ENCODE results near the gene GOLGA2.
"Not testable (repeated sequence)": the region's sequence is repeated elsewhere in the genome, so short reads cannot be mapped to it uniquely, and the experiment has no call there.

The GOLGA2 gene

DNA sequence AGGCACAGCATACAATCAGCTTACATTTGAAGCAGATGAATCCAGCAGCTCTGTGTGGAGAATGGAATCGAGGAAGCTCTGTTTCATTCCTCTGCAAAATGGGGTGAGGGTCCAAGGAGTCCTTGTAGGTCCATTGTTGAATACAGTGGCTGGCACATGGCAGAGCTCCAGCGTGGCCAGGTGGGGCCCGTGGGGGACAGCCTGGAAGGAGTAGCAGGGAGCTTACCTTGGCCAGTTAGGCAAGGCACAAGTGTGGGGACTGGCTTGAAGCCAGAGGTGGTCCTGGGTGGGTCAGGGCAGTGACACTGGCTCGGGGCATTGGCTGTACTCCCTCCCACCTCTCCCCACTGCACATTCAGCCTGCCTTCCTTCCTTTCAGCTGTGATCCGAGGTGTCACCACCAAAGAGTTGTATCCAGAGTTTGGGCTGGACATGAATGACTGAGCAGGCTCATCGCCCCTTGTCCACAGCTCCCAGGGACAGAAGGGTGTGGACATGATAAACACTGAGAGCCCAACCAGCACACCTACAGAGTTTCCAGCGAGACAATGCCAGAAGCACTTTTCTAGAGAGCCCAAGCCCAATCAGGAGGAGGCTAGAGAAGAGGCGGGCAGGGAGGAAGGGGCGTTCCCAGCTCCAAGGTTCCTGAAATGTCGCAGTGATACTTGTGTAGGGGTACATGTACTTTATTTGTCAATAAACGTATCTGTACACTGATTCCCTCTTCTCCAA, 12.6 kb upstream of the GOLGA2 start:
- no peak for DNase-seq

- DNase-seq, result no peak
These were observed 10.6 kb upstream of the GOLGA2 start for GRCh38 chr9:128286440-128286839.

DNA sequence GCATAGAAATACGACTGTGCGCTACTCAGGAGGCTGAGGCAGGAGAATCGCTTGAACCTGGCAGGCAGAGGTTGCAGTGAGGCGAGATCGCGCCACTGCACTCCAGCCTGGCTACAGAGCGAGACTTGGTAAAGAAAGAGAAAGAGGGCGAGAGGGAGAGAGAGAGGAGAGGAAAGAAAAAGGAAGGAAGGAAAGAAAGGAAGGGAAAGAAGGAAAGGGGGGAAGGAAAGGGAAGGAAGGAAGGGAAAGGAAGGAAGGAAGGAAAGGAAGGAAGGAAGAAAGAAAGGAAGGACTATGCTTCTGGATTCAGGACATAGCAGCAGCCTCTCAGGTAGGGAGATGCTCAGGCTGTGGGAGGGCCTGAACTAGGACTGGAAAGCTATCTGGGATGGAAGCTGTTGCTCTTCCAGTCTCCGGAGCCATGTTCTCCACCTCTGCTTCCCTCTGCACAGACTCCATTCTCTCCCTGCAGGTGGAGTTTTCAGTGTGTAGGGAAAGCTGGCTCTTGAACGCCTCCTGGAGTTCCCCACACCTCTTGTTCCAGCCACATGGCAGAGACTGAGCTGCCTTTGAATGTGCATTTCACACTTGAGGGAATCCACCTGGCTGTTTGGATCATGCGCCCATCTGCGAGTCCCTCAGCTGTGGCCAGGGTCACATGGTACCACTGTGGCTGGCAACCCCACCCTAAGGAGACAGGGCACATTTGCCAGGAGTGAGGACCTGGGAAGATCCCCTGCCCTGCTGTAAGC, 9.4 kb upstream of the GOLGA2 start:
- DNase-seq, result no peak

DNA sequence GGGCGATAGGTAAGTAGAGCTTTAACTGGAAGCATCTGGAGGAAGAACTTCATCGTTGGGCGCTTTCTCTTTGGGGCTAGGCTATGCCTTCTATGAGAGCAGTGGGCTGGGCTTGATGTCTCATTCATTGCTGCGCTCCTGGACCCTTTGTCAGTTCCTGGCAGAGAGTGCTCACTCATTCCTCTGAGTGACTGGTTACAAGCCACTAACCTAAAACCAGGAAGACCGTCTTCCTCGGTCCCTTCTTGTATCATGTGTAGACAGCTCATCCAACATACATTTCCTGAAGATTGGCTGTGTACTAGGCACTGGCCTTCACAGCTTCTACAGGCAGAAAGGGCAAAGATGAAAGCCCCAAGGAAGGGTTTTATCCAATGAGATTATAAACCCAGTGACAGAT, 6.7 kb upstream of the GOLGA2 start:
- DNase-seq, result no peak

GRCh38 chr9:128280084-128280622, 4.3 kb upstream of the GOLGA2 start:
- DNase-seq, result no peak

GRCh38 chr9:128279088-128280073, 3.6 kb upstream of the GOLGA2 start:
- DNase-seq, result not testable (repeated sequence)

- no peak for DNase-seq
These were observed 915 bp upstream of the GOLGA2 start for GRCh38 chr9:128276574-128277270.

DNA sequence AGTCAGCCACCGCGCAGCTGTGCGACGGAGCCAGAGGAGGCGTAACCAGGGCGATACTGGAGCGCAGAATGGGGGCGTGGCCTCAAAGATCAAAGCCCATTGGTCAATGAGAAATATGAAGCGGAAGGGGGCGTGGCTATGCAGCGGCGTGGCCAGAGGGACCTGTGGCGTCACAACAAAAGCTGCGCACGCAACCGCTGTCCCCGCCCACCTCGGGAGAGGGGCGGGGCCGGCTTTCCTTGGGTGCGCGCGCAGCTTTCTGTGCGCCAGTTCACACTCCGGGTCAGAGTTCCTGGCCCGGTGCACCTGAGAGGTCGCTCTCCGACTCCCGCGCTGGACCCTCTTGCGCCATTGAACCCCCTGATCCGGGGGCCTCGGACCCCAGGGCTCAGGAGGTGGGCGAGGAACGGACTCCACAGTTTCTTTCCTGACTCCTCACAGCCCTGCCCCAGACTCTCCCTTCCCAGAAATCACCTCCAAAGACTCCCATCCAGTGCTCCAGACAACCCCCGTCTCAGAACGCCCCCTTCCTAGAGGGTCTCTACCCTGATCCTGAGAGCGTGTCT, 284 bp upstream of the GOLGA2 start, which contains the start of gene SWI5:
SWI5 (plus strand) TSS at position 269 of the 566 bp plus-strand sequence.
- DNase-seq, result peak; percentile 99 to 100 (median 99)

DNA sequence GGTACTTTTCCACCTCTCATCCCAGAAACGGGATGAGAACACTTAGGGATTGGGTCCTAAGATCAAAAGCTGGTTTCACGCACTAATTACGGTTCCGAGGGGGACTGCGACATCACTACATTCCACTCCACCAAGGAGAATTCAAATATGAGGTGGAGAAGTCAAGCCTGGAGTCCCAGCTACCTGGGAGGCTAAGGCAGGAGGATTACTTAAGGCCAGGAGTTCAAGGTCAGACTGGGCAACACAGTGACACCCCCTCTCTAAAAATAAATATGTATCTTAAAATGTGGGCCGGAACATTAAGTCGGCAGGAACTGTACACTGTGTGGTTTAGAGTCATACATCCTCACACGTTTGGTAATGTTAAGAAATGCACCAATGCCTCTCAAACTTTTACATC, 1.6 kb downstream of the GOLGA2 start:
- DNase-seq, result no peak

GRCh38 chr9:128271512-128271911, 4.3 kb downstream of the GOLGA2 start:
- DNase-seq, result no peak

DNA sequence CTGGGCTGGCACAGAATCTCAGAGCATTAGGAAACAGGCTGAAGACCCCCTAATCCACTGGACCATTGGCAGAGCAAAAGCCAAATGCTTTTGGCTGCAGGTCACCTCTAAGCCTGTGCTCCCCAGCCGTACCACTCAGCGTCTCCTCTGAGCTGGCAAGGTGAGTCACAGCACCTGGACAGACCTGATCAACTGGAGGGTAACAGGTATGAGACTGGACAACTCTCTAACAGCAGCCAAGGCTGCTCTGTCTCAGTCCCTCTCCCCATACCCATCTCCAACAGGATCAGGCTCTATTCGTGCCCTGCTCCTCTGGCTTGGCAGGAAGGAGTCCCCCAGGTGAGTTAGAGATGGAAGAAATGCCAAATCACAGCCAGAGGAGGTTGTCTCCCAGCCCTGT, 4.7 kb downstream of the GOLGA2 start:
- no peak for DNase-seq

GRCh38 chr9:128266868-128267590, 8.8 kb downstream of the GOLGA2 start:
- DNase-seq, result no peak

DNA sequence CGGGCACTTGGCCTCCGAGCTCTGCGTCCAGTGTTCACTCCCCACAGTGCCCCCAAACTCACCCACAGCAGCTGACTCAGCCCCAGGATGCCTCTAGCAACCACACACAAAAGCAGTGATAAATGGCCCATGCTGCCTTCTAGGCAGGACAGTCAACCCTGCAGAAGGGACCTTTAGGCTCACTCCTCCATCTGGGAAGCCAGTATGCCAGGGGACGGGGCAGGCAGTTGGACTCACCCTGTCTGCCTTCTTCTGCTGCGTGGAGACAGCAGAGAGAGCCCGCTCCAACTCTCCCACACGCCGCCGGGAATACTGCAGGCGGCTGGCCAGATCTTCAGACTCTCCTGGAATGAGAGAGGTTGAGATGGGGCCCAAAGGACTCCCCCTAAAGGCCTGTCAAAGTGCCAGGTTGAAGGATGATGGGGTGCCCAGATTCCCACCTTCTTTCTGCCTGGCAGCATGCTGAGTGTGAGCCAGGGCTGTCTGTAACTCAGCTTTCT, 10.4 kb downstream of the GOLGA2 start:
- no peak for DNase-seq

DNA sequence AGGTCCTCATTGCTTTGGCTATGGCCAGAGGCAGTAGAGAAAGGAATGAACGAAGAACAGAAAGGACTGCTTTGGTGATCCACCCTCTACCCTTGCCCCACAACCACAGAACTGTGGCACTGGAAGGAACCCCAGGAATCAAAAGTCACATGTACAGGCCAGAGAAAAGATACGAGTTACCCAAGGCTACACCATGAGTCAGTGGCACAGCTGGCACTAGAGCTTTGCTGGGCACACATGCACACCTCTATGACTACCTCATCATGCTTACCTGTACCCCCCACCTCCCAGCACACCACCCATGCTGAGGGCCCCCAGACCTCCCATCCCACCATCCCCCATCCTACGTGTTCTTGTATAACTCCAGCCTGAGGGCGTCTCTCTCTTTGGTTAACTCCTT, 13.1 kb downstream of the GOLGA2 start:
- DNase-seq, result no peak

DNA sequence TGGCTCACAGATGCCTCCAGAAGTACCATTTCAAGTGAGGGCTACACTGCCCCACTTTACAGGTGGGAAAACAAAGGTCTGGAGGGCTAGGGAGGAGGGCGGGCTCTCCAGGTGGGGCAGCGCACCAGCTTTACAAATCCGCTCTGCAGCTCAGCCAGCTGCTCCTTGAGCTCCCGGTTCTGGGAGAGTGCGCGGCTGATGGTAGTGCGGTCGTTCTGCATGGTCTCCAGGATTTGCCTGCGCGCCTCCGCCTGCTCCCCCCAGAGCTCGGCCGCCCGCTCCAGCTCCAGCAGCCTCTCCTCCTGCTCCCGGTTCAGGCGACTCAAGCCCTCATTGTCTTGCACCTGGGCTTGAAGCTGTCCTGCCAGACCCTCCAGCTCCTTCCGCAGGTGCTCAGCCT, 15.5 kb downstream of the GOLGA2 start:
- no peak for DNase-seq

GRCh38 chr9:128259156-128259555, 16.7 kb downstream of the GOLGA2 start:
- no peak for DNase-seq

GRCh38 chr9:128258326-128258725, 17.5 kb downstream of the GOLGA2 start:
- no peak for DNase-seq

GRCh38 chr9:128257907-128258306, 17.9 kb downstream of the GOLGA2 start:
- DNase-seq, result no peak

DNA sequence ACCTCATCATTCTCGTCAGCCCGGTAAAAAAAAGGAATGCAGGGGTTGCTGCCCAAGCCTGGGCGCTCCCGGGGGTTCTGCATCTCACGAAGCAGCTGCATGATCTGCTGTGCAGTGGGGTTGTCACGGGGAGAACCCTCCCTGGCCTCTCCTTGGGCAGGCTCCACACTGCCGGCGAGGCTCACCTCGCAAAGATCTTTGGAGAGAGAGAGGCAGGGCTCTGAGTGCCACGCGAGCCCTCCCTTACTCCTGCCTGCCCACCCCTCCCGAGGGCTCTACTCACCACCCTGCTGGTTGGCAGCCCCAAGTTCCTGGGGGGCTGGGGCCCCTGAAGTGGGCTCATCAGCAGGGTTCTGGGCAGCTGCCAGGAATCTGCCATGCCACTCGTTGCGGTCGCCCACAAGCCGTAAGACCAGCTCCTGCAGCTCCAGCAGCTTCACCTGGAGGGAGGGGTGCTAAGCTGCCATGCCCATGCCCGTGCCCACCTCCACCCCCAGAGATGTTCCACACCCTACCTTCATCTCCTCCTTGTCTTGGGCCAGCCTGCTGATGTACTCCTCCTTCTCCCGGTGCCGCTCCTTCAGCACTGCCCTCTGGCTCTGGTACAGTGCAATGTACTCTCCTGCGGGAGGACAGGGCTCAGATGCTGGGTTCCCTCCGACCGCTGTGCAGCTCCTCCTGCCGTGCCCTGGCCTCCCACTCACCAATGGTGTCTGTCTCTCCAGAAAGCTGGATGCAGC, 18.6 kb downstream of the GOLGA2 start:
- no peak for DNase-seq

Measured in T-helper 1 cell (primary cell).